ENCODE measurements around the gene VAV1.
A peak's percentile ranks its signal among the peaks of the same experiment; 100 is the strongest.

DNA sequence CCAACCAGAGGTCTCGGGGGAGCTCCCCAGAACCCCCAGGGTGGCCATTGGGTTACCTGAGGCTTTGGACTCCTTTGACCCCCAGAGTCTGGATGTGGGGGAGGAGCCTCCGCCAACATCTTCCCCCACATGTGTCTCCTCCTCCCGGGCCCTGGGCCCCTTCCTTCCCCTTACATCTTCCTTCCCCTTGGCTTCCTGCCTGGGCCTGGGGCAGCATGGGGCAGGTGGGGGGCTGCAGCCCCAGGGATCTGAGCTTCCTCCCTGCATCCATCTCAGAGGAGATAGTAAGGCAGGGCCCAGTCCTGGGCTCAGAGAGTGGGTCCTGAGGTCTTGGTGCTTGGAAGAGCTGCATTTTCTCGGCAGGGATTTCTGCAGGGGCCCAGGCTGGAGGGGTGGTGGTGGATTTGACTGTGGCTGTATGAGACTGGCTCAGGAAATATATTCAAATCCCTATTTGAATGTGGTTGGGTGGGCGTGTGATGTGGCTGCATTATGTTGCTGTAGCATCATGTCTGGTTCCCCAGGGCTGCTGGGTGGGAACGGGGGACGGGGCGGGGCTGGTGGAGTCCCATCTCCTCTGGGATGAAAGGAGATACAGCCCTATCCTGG is 919 bp downstream of the VAV1 start:
- TF ChIP-seq POLR2AphosphoS5 (IDR thresholded peaks at IDR 0.05; ENCODE audit: low read depth) = 0 out of 2 replicates have a peak, but pooled peaks have one; percentile 26
- TF ChIP-seq, protein P1, sequence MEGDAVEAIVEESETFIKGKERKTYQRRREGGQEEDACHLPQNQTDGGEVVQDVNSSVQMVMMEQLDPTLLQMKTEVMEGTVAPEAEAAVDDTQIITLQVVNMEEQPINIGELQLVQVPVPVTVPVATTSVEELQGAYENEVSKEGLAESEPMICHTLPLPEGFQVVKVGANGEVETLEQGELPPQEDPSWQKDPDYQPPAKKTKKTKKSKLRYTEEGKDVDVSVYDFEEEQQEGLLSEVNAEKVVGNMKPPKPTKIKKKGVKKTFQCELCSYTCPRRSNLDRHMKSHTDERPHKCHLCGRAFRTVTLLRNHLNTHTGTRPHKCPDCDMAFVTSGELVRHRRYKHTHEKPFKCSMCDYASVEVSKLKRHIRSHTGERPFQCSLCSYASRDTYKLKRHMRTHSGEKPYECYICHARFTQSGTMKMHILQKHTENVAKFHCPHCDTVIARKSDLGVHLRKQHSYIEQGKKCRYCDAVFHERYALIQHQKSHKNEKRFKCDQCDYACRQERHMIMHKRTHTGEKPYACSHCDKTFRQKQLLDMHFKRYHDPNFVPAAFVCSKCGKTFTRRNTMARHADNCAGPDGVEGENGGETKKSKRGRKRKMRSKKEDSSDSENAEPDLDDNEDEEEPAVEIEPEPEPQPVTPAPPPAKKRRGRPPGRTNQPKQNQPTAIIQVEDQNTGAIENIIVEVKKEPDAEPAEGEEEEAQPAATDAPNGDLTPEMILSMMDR (IDR thresholded peaks at IDR 0.05; ENCODE audit: insufficient read depth, low read length) = no peak

Measured in HL-60 (cell line).